Psoas muscle (tissue), 8 donors: ENCODE results near the gene ZSWIM6. TPM values are rescaled to one million over a fixed set of nuclear protein-coding genes. Genes with fewer than 3 reads are reported as not detected.

Experiments used
- ATAC-seq, 4 donors: fragments of 200-7000 bp; cut with Tn5 transposase; one replicate each; pipeline ENCODE4 v1.9.1; 2020; ENCODE audit warnings: moderate library complexity in 3 of 4, mild to moderate bottlenecking in 2 of 4
- DNase-seq, 2 donors: peaks; one replicate each; pipeline ENCODE4 v3.0.0-alpha.2; 2020
- H3K27ac ChIP-seq: fragments of 200-600 bp; one replicate; pipeline ENCODE4 v1.8.0; 2022
- H3K27me3 ChIP-seq, 3 donors: fragments of 200-600 bp in 1 of 3; one replicate each; pipeline versions ENCODE4 v1.6.1 to v1.8.0; 2013 to 2022; ENCODE audit warnings: low read length in 2 of 3, mild to moderate bottlenecking in 2 of 3, moderate library complexity in 1 of 3; ENCODE audit not compliant: insufficient read depth in 3 of 3
- H3K36me3 ChIP-seq, 2 donors: fragments of 200-600 bp in 1 of 2; one replicate each; pipeline versions ENCODE4 v1.6.1 to v1.8.0; 2013 to 2022; ENCODE audit warnings: low read depth in 1 of 2, mild to moderate bottlenecking in 1 of 2, moderate library complexity in 1 of 2; ENCODE audit not compliant: insufficient read depth in 1 of 2
- H3K4me1 ChIP-seq: fragments of 200-600 bp; one replicate; pipeline ENCODE4 v1.8.0; 2022
- H3K4me3 ChIP-seq: fragments of 200-600 bp; one replicate; pipeline ENCODE4 v1.8.0; 2022; ENCODE audit warnings: mild to moderate bottlenecking
- H3K9me3 ChIP-seq: fragments of 200-600 bp; one replicate; pipeline ENCODE4 v1.8.0; 2022
- CTCF ChIP-seq: fragments of 200-600 bp; IDR thresholded peaks from one replicate; pipeline ENCODE4 v1.8.0; 2022; ENCODE audit warnings: antibody characterized with exemption
- WGBS, 3 donors: extraction: QIAGEN DNeasy Blood & Tissue Kit; methylation state at CpG; one replicate each; pipeline versions ENCODE4 v1.1.6 to v1.1.7; 2013; 5-methylcytosine and 5-hydroxymethylcytosine counted together
- intact Hi-C, 2 donors: fragments of 100-400 bp; cut with DNase I; formaldehyde crosslinking; loops; one replicate each; pipeline versions ENCODE4 v1.11.0 to v1.14.2; 2022
- polyA plus RNA-seq, 3 donors: library from polyadenylated mRNA; stranded (reverse); fragments of 200-250 nt; gene quantifications; one replicate each; pipeline ENCODE4 v1.2.3, GENCODE V29; 2013
- total RNA-seq, 4 donors: library from RNA; stranded (reverse); fragmentation: NEBNext Ultra II Directional in 2 of 4; extraction: Animal tissue kit (Norgen Biotek cat#: 25700) in 2 of 4; gene quantifications; one replicate each; pipeline versions ENCODE4 v1.2.1 to v1.2.4, GENCODE V29; 2021 to 2023
- donor health status: healthy with polysubstance abuse.
- donor health status: DM: no; HTN: no; CAD: no; lungs with moderate emphysema.
- donor health status: Bipolar disorder and iron deficiency.
- donor health status: healthy.
- donor health status: DM: yes; HTN: yes; CAD: no.
- donor health status: DM: no; HTN: no; CAD: no.
- donor health status: DM: no; HTN: no; CAD: no.
- donor health status: DM: yes; HTN: yes; CAD: no.

Gene ZSWIM6
- total and polyA plus RNA-seq, 7 donors: 1.4 to 6.3 (median 4.0) TPM

GRCh38 chr5:61519728-61520277 lies 187.7 kb downstream of the ZSWIM6 start:
- DNase-seq (no peak), ATAC-seq (no peak)
- TF ChIP-seq CTCF: no peak
- Histone ChIP-seq H3K4me3 (no peak overlapping the region), H3K36me3 (peaks cover 0 to under 1% of the 10 kb centered on the region in 2 donors), H3K27ac (no peak overlapping the region), H3K27me3 (no peaks in the 10 kb centered on the region), H3K9me3 (no peaks in the 10 kb centered on the region), H3K4me1 (no peaks in the 10 kb centered on the region)
- intact Hi-C loops: no loop called here
- WGBS, 3 donors: 76 to 83% (median 79%) methylated on average over 7 of the region's 7 CpGs

- DNase-seq: no peak
- WGBS, 3 donors: 97 to 98% (median 97%) methylated on average over 2 of the region's 2 CpGs
- no peak overlapping the region for H3K4me3 ChIP-seq
These were observed 191.0 kb downstream of the ZSWIM6 start for GRCh38 chr5:61523073-61523472.

GRCh38 chr5:61523997-61524396 lies 191.9 kb downstream of the ZSWIM6 start:
- intact Hi-C loops: no loop called here
- no peaks in the 10 kb centered on the region for H3K9me3 ChIP-seq
- TF ChIP-seq CTCF: no peak
- ATAC-seq: no peak
- no peaks in the 10 kb centered on the region for H3K4me1 ChIP-seq
- 84 to 88% (median 84%) methylated on average over 3 of the region's 3 CpGs for WGBS, 3 donors
- H3K27ac ChIP-seq: no peak overlapping the region
- no peak for DNase-seq
- no peak overlapping the region for H3K4me3 ChIP-seq
- peaks cover 0 to 16% of the 10 kb centered on the region in 2 donors for H3K36me3 ChIP-seq
- no peaks in the 10 kb centered on the region for H3K27me3 ChIP-seq

More at GRCh38 chr5:61523073-61523472, 191.0 kb downstream of the ZSWIM6 start:
- H3K36me3 ChIP-seq: peaks cover 0 to 16% of the 10 kb centered on the region in 2 donors
- ATAC-seq: no peak
- no peak overlapping the region for H3K27ac ChIP-seq
- intact Hi-C loops: no loop called here
- no peak for TF ChIP-seq CTCF
- no peaks in the 10 kb centered on the region for H3K27me3 ChIP-seq
- H3K9me3 ChIP-seq: no peaks in the 10 kb centered on the region
- H3K4me1 ChIP-seq: no peaks in the 10 kb centered on the region

GRCh38 chr5:61525512-61526206 lies 193.6 kb downstream of the ZSWIM6 start:
- intact Hi-C loops: no loop called here
- WGBS, 3 donors: 92 to 94% (median 93%) methylated on average over 12 of the region's 12 CpGs
- Histone ChIP-seq H3K4me1 (no peaks in the 10 kb centered on the region), H3K27me3 (no peaks in the 10 kb centered on the region), H3K9me3 (no peaks in the 10 kb centered on the region), H3K27ac (no peak overlapping the region), H3K4me3 (no peak overlapping the region), H3K36me3 (peaks cover 5 to 28% of the 10 kb centered on the region in 2 donors)
- DNase-seq (no peak), ATAC-seq (no peak)
- no peak for TF ChIP-seq CTCF

GRCh38 chr5:61526207-61526519 lies 194.1 kb downstream of the ZSWIM6 start:
- DNase-seq (no peak), ATAC-seq (no peak)
- H3K4me3 ChIP-seq: no peak overlapping the region
- no peaks in the 10 kb centered on the region for H3K27me3 ChIP-seq
- H3K4me1 ChIP-seq: no peaks in the 10 kb centered on the region
- no peaks in the 10 kb centered on the region for H3K9me3 ChIP-seq
- TF ChIP-seq CTCF: no peak
- intact Hi-C loops: no loop called here
- WGBS, 3 donors: 96 to 98% (median 97%) methylated on average over 5 of the region's 5 CpGs
- H3K36me3 ChIP-seq: peaks cover 5 to 31% of the 10 kb centered on the region in 2 donors
- H3K27ac ChIP-seq: no peak overlapping the region
